GM23248 (cell line): ENCODE data around the gene GAS7. TPM values are rescaled to one million over a fixed set of nuclear protein-coding genes. Genes with fewer than 3 reads are reported as not detected.
A peak's percentile ranks its signal among the peaks of the same experiment; 100 is the strongest.

ENCODE experiments used
- DNase-seq: peaks from one replicate; pipeline ENCODE4 v3.0.0-alpha.2; 2015
- H2AFZ ChIP-seq: fragments of 200-600 bp; sonication (generic); 2 replicates; pipeline ENCODE4 v1.6.1; 2016; ENCODE audit warnings: antibody characterized with exemption
- H3F3A ChIP-seq: fragments of 200-600 bp; sonication (generic); 2 replicates; pipeline ENCODE4 v1.6.1; 2016; ENCODE audit warnings: mild to moderate bottlenecking, antibody characterized with exemption, mixed run types; ENCODE audit not compliant: insufficient read depth
- H3K27ac ChIP-seq: fragments of 200-600 bp; sonication (generic); 2 replicates; pipeline ENCODE4 v1.5.1; 2016; ENCODE audit warnings: mild to moderate bottlenecking
- H3K27me3 ChIP-seq: fragments of 200-600 bp; sonication (generic); replicated peaks from 2 replicates; pipeline ENCODE4 v1.6.1; 2016; ENCODE audit warnings: mild to moderate bottlenecking; ENCODE audit not compliant: insufficient read depth
- H3K36me3 ChIP-seq: fragments of 200-600 bp; sonication (generic); 2 replicates; pipeline ENCODE4 v1.6.1; 2016; ENCODE audit warnings: low read depth, mild to moderate bottlenecking
- H3K4me1 ChIP-seq: fragments of 200-600 bp; sonication (generic); 2 replicates; pipeline ENCODE4 v1.6.1; 2016; ENCODE audit warnings: mild to moderate bottlenecking; ENCODE audit not compliant: insufficient read depth
- H3K4me2 ChIP-seq: fragments of 200-600 bp; sonication (generic); one replicate; pipeline ENCODE4 v1.6.1; 2016; ENCODE audit warnings: mild to moderate bottlenecking; ENCODE audit not compliant: unreplicated experiment
- H3K4me3 ChIP-seq: fragments of 200-600 bp; sonication (generic); 2 replicates; pipeline ENCODE4 v1.5.1; 2016; ENCODE audit warnings: mild to moderate bottlenecking
- H3K79me2 ChIP-seq: fragments of 200-600 bp; sonication (generic); 2 replicates; pipeline ENCODE4 v1.6.1; 2016; ENCODE audit warnings: mild to moderate bottlenecking; ENCODE audit not compliant: insufficient read depth
- H3K9ac ChIP-seq: fragments of 200-600 bp; sonication (generic); 2 replicates; pipeline ENCODE4 v1.6.1; 2016; ENCODE audit warnings: mild to moderate bottlenecking
- H3K9me2 ChIP-seq: fragments of 200-600 bp; sonication (generic); 2 replicates; pipeline ENCODE4 v1.6.1; 2016; ENCODE audit warnings: mixed run types, mild to moderate bottlenecking, moderate library complexity; ENCODE audit not compliant: insufficient read depth
- H3K9me3 ChIP-seq: fragments of 200-600 bp; sonication (generic); one replicate; pipeline ENCODE4 v1.6.1; 2017; ENCODE audit warnings: low read depth
- H4K20me1 ChIP-seq: fragments of 200-600 bp; sonication (generic); 2 replicates; pipeline ENCODE4 v1.6.0; 2016; ENCODE audit not compliant: insufficient read depth
- EZH2 ChIP-seq: fragments of 200-600 bp; sonication (generic); IDR thresholded peaks from 2 replicates; pipeline ENCODE4 v1.6.1; 2018; ENCODE audit warnings: antibody characterized with exemption, mild to moderate bottlenecking; ENCODE audit not compliant: insufficient read depth, poor library complexity, severe bottlenecking
- EZH2phosphoT487 ChIP-seq: fragments of 200-600 bp; sonication (generic); IDR thresholded peaks from 2 replicates; pipeline ENCODE4 v1.6.1; 2018; ENCODE audit warnings: antibody characterized with exemption, moderate library complexity, mild to moderate bottlenecking, low read depth; ENCODE audit not compliant: insufficient read depth
- WGBS, 2 experiments: methylation state at CpG; one replicate each; pipeline ENCODE4 v1.1.6; 2015 to 2017; ENCODE audit warnings: low lambda C conversion rate in 2 of 2, low coverage in 1 of 2; ENCODE audit errors: missing lambda C conversion rate in 2 of 2; 5-methylcytosine and 5-hydroxymethylcytosine counted together
- in situ Hi-C: fragments of 300-500 bp; cut with MboI; formaldehyde crosslinking; loops from 2 replicates; pipeline ENCODE4 v1.15.0; 2020
- polyA plus RNA-seq: library from polyadenylated mRNA; unstranded; fragments of >200 nt; fragmentation: Nextera tagmentation; extraction: Ambion mirVana; gene quantifications from 2 replicates; pipeline ENCODE4 v1.2.1, GENCODE V29; 2016
- total RNA-seq: library from RNA; depleted of rRNA; stranded (reverse); fragments of >200 nt; shearing (Covaris generic); gene quantifications from 2 replicates; pipeline ENCODE4 v1.2.3, GENCODE V29; 2014

The GAS7 gene
- total and polyA plus RNA-seq, 2 experiments from 2014 or later = 6.7 to 13.4 TPM

DNA sequence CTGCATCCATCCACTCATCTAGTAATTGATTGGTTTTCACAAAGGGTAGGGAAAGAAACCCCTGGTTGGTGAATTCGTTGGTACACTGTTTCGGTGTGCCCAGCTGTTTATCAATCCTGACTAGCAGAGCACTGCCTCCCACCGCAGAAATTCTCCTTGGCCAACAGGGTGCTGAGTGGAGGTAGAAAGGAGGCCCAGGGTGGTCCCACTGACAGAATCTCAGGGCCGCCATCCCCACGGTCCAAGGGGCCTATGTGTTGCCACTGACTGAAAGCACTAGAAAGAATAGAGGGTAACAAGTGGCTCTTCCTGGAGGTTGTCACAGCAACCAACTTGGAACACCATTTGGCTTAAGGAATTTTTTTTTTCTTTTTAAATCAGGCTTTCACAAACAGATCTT is 284.9 kb downstream of the GAS7 start:
- H3K79me2 ChIP-seq = no peaks in the 10 kb centered on the region
- no peak overlapping the region for H3K9ac ChIP-seq
- TF ChIP-seq EZH2 = no peak
- no peak for TF ChIP-seq EZH2phosphoT487
- no peaks in the 10 kb centered on the region for H3K4me1 ChIP-seq
- H3K4me3 ChIP-seq = no peak overlapping the region
- no peak overlapping the region for H2AFZ ChIP-seq
- no peaks in the 10 kb centered on the region for H3K9me2 ChIP-seq
- H3K9me3 ChIP-seq = no peaks in the 10 kb centered on the region
- H4K20me1 ChIP-seq = no peaks in the 10 kb centered on the region
- WGBS, 2 experiments = 75 to 78% methylated on average over 5 of the region's 5 CpGs
- no peaks in the 10 kb centered on the region for H3K27me3 ChIP-seq
- in situ Hi-C loops = no loop called here
- H3K36me3 ChIP-seq = no peaks in the 10 kb centered on the region
- H3K27ac ChIP-seq = no peak overlapping the region
- no peaks in the 10 kb centered on the region for H3F3A ChIP-seq
- no peak overlapping the region for H3K4me2 ChIP-seq
- no peak for DNase-seq

- Histone ChIP-seq H3K79me2 (no peaks in the 10 kb centered on the region), H3K27ac (no peak overlapping the region), H4K20me1 (no peaks in the 10 kb centered on the region), H3K27me3 (no peaks in the 10 kb centered on the region), H3K9ac (no peak overlapping the region), H3K36me3 (no peaks in the 10 kb centered on the region), H3K4me1 (no peaks in the 10 kb centered on the region), H3K9me2 (no peaks in the 10 kb centered on the region), H3F3A (no peaks in the 10 kb centered on the region), H3K4me3 (no peak overlapping the region), H3K4me2 (no peak overlapping the region), H2AFZ (no peak overlapping the region), H3K9me3 (no peaks in the 10 kb centered on the region)
- peak; percentile 40 for DNase-seq
- no peak for TF ChIP-seq EZH2phosphoT487
- TF ChIP-seq EZH2 = no peak
- 63 to 65% methylated on average over 18 of the region's 18 CpGs for WGBS, 2 experiments
- in situ Hi-C loops = no loop called here
Measured at GRCh38 chr17:9912121-9913099, 286.0 kb downstream of the GAS7 start.

GRCh38 chr17:9911089-9911488 is 287.3 kb downstream of the GAS7 start:
- Histone ChIP-seq H3K9me3 (no peaks in the 10 kb centered on the region), H3K79me2 (no peaks in the 10 kb centered on the region), H3K9me2 (no peaks in the 10 kb centered on the region), H3F3A (no peaks in the 10 kb centered on the region), H3K4me1 (no peaks in the 10 kb centered on the region), H4K20me1 (no peaks in the 10 kb centered on the region), H3K9ac (no peak overlapping the region), H3K27ac (no peak overlapping the region), H2AFZ (no peak overlapping the region), H3K27me3 (no peaks in the 10 kb centered on the region), H3K36me3 (no peaks in the 10 kb centered on the region), H3K4me2 (no peak overlapping the region), H3K4me3 (no peak overlapping the region)
- DNase-seq = no peak
- TF ChIP-seq EZH2 = no peak
- no peak for TF ChIP-seq EZH2phosphoT487
- in situ Hi-C loops = no loop called here
- 74 to 78% methylated on average over 12 of the region's 12 CpGs for WGBS, 2 experiments

- Histone ChIP-seq H3K4me2 (no peak overlapping the region), H3K36me3 (no peaks in the 10 kb centered on the region), H3K9ac (no peak overlapping the region), H3K9me3 (no peaks in the 10 kb centered on the region), H3K4me3 (no peak overlapping the region), H4K20me1 (no peaks in the 10 kb centered on the region), H3K9me2 (no peaks in the 10 kb centered on the region), H3K4me1 (no peaks in the 10 kb centered on the region), H2AFZ (no peak overlapping the region), H3F3A (no peaks in the 10 kb centered on the region), H3K27me3 (no peaks in the 10 kb centered on the region), H3K27ac (no peak overlapping the region), H3K79me2 (no peaks in the 10 kb centered on the region)
- TF ChIP-seq EZH2phosphoT487 (no peak), EZH2 (no peak)
- in situ Hi-C loops = no loop called here
- DNase-seq = no peak
- 61 to 68% methylated on average over 6 to 7 of the region's 7 CpGs for WGBS, 2 experiments
Measured at GRCh38 chr17:9908649-9909042, 289.8 kb downstream of the GAS7 start.
